GM21723 (cell line): Measurements from ENCODE around the gene OR8S1.
"Not testable (repeated sequence)": the region's sequence is repeated elsewhere in the genome, so short reads cannot be mapped to it uniquely, and the experiment has no call there.

ENCODE experiments used
- ATAC-seq: cut with Tn5 transposase; IDR thresholded peaks from one replicate; pipeline ENCODE4 v1.9.1; 2021; ENCODE audit warnings: mild to moderate bottlenecking, moderate library complexity; ENCODE audit not compliant: unreplicated experiment

Gene OR8S1

GRCh38 chr12:48553666-48554343, 28.4 kb downstream of the OR8S1 start:
- ATAC-seq: not testable (repeated sequence)

GRCh38 chr12:48556631-48557030, 31.2 kb downstream of the OR8S1 start:
- ATAC-seq: no peak

- no peak for ATAC-seq
Measured at GRCh38 chr12:48557919-48558318, 32.5 kb downstream of the OR8S1 start.

- no peak for ATAC-seq
Measured at GRCh38 chr12:48567731-48568130, 42.3 kb downstream of the OR8S1 start.

GRCh38 chr12:48569946-48570345, 44.5 kb downstream of the OR8S1 start, which contains the start of gene LALBA:
Gene LALBA, minus strand, starts transcription at chr12:48570046. Its CDS starts 26 bp downstream, at chr12:48570020.
- no peak for ATAC-seq

GRCh38 chr12:48572326-48572725, 46.9 kb downstream of the OR8S1 start:
- ATAC-seq: no peak
